HEK293 (cell line): ENCODE measurements around the gene LAMB1.
A peak's percentile ranks its signal among the peaks of the same experiment; 100 is the strongest.

ENCODE experiments used
- GLIS1 ChIP-seq: fragments of 450-650 bp; formaldehyde crosslinking; IDR thresholded peaks from 2 replicates; pipeline ENCODE4 v1.5.1; 2016; ENCODE audit warnings: missing biosample characterization, missing genetic modification characterization
- OSR2 ChIP-seq: fragments of 450-650 bp; formaldehyde crosslinking; IDR thresholded peaks from 2 replicates; pipeline ENCODE4 v1.5.1; 2016; ENCODE audit warnings: missing biosample characterization, missing genetic modification characterization
- REPIN1 ChIP-seq: fragments of 450-650 bp; formaldehyde crosslinking; IDR thresholded peaks from 2 replicates; pipeline ENCODE4 v1.5.1; 2017; ENCODE audit warnings: missing biosample characterization, missing genetic modification characterization, low read depth
- SP3 ChIP-seq: fragments of 450-650 bp; formaldehyde crosslinking; IDR thresholded peaks from 2 replicates; pipeline ENCODE4 v1.5.1; 2016; ENCODE audit warnings: missing biosample characterization, missing genetic modification characterization
- SP7 ChIP-seq: fragments of 450-650 bp; formaldehyde crosslinking; IDR thresholded peaks from 2 replicates; pipeline ENCODE4 v1.5.1; 2016; ENCODE audit warnings: missing biosample characterization, missing genetic modification characterization
- TCF7L2 ChIP-seq: IDR thresholded peaks from 2 replicates; pipeline ENCODE4 v1.6.1; 2011; ENCODE audit warnings: low read depth, mild to moderate bottlenecking, inconsistent platforms, low read length, moderate library complexity, borderline replicate concordance
- TSHZ1 ChIP-seq: fragments of 450-650 bp; formaldehyde crosslinking; IDR thresholded peaks from 2 replicates; pipeline ENCODE4 v1.5.1; 2016; ENCODE audit warnings: missing biosample characterization, missing genetic modification characterization, borderline replicate concordance
- ZBTB17 ChIP-seq: fragments of 450-650 bp; formaldehyde crosslinking; IDR thresholded peaks from 2 replicates; pipeline ENCODE4 v1.5.1; 2016; ENCODE audit warnings: missing biosample characterization, missing genetic modification characterization
- ZNF133 ChIP-seq: fragments of 450-650 bp; formaldehyde crosslinking; IDR thresholded peaks from 2 replicates; pipeline ENCODE4 v1.5.1; 2016; ENCODE audit warnings: missing biosample characterization, missing genetic modification characterization
- ZNF155 ChIP-seq: fragments of 450-650 bp; formaldehyde crosslinking; IDR thresholded peaks from 2 replicates; pipeline ENCODE4 v1.5.1; 2016; ENCODE audit warnings: missing biosample characterization, missing genetic modification characterization
- ZNF174 ChIP-seq: fragments of 450-650 bp; formaldehyde crosslinking; IDR thresholded peaks from 2 replicates; pipeline ENCODE4 v1.5.0; 2017; ENCODE audit warnings: missing biosample characterization, mild to moderate bottlenecking, missing genetic modification characterization
- ZNF24 ChIP-seq: fragments of 450-650 bp; formaldehyde crosslinking; IDR thresholded peaks from 2 replicates; pipeline ENCODE4 v1.5.1; 2016; ENCODE audit warnings: missing biosample characterization, missing genetic modification characterization
- ZNF266 ChIP-seq: fragments of 450-650 bp; formaldehyde crosslinking; IDR thresholded peaks from 2 replicates; pipeline ENCODE4 v1.5.1; 2016; ENCODE audit warnings: missing biosample characterization, missing genetic modification characterization, low read depth
- ZNF280D ChIP-seq: fragments of 450-650 bp; formaldehyde crosslinking; IDR thresholded peaks from 2 replicates; pipeline ENCODE4 v1.5.1; 2016; ENCODE audit warnings: missing biosample characterization, missing genetic modification characterization
- ZNF362 ChIP-seq: fragments of 450-650 bp; formaldehyde crosslinking; IDR thresholded peaks from 2 replicates; pipeline ENCODE4 v1.5.1; 2016; ENCODE audit warnings: missing biosample characterization, missing genetic modification characterization
- ZNF398 ChIP-seq: fragments of 450-650 bp; formaldehyde crosslinking; IDR thresholded peaks from 2 replicates; pipeline ENCODE4 v1.5.1; 2017; ENCODE audit warnings: missing biosample characterization, missing genetic modification characterization
- ZNF404 ChIP-seq: fragments of 450-650 bp; formaldehyde crosslinking; IDR thresholded peaks from 2 replicates; pipeline ENCODE4 v1.5.1; 2017; ENCODE audit warnings: missing biosample characterization, missing genetic modification characterization
- ZNF513 ChIP-seq: fragments of 450-650 bp; IDR thresholded peaks from 2 replicates; pipeline ENCODE4 v1.5.1; 2018; ENCODE audit warnings: missing biosample characterization, missing genetic modification characterization
- ZNF529 ChIP-seq: fragments of 450-650 bp; formaldehyde crosslinking; IDR thresholded peaks from 2 replicates; pipeline ENCODE4 v1.5.1; 2017; ENCODE audit warnings: missing genetic modification characterization, missing biosample characterization; ENCODE audit not compliant: insufficient replicate concordance
- ZNF530 ChIP-seq: fragments of 450-650 bp; formaldehyde crosslinking; IDR thresholded peaks from 2 replicates; pipeline ENCODE4 v1.5.1; 2016; ENCODE audit warnings: low read depth, missing biosample characterization, missing genetic modification characterization
- ZNF549 ChIP-seq: fragments of 450-650 bp; IDR thresholded peaks from 2 replicates; pipeline ENCODE4 v1.5.1; 2018; ENCODE audit warnings: missing biosample characterization, missing genetic modification characterization, mild to moderate bottlenecking, inconsistent platforms, moderate library complexity
- ZNF561 ChIP-seq: fragments of 450-650 bp; IDR thresholded peaks from 2 replicates; pipeline ENCODE4 v1.5.1; 2018; ENCODE audit warnings: missing biosample characterization, missing genetic modification characterization, borderline replicate concordance
- ZNF585B ChIP-seq: fragments of 450-650 bp; formaldehyde crosslinking; IDR thresholded peaks from 2 replicates; pipeline ENCODE4 v1.5.1; 2016; ENCODE audit warnings: missing biosample characterization, missing genetic modification characterization
- ZNF626 ChIP-seq: fragments of 450-650 bp; sonication (Bioruptor Pico); formaldehyde crosslinking; IDR thresholded peaks from 2 replicates; pipeline ENCODE4 v1.5.1; 2018; ENCODE audit warnings: missing biosample characterization, missing genetic modification characterization, inconsistent platforms
- ZNF704 ChIP-seq: fragments of 450-650 bp; formaldehyde crosslinking; IDR thresholded peaks from 2 replicates; pipeline ENCODE4 v1.5.1; 2016; ENCODE audit warnings: missing biosample characterization, missing genetic modification characterization
- ZNF707 ChIP-seq: fragments of 450-650 bp; formaldehyde crosslinking; IDR thresholded peaks from 2 replicates; pipeline ENCODE4 v1.5.1; 2016; ENCODE audit warnings: missing biosample characterization, missing genetic modification characterization

The LAMB1 gene

GRCh38 chr7:108016841-108017775, 14.1 kb upstream of the LAMB1 start (continued):
- TF ChIP-seq ZNF704 = no peak
- TF ChIP-seq ZNF398 (tag by site-specific recombination) = no peak
- no peak for TF ChIP-seq ZNF513
- no peak for TF ChIP-seq TSHZ1 (tag by site-specific recombination)
- no peak for TF ChIP-seq ZNF133 (tag by site-specific recombination)
- no peak for TF ChIP-seq SP3
- TF ChIP-seq ZNF626 (tag by site-specific recombination) = no peak
- no peak for TF ChIP-seq ZNF549 (tag by site-specific recombination)
- TF ChIP-seq OSR2 (tag by site-specific recombination) = peak; percentile 22; the same call in 1 of the 2 replicates
- no peak for TF ChIP-seq ZNF404 (tag by site-specific recombination)
- no peak for TF ChIP-seq ZNF529 (tag by site-specific recombination)
- TF ChIP-seq ZNF585B (tag by site-specific recombination) = no peak
- TF ChIP-seq ZNF280D (tag by site-specific recombination) = no peak
- TF ChIP-seq ZNF174 (tag by site-specific recombination) = no peak
- no peak for TF ChIP-seq ZNF266 (tag by site-specific recombination)
- peak; percentile 60; the same call in 1 of the 2 replicates for TF ChIP-seq SP7 (tag by site-specific recombination)
- no peak for TF ChIP-seq ZNF24 (tag by site-specific recombination)
- no peak for TF ChIP-seq ZNF155 (tag by site-specific recombination)
- no peak for TF ChIP-seq ZNF561 (tag by site-specific recombination)
- no peak for TF ChIP-seq GLIS1 (tag by site-specific recombination)
- no peak for TF ChIP-seq ZNF530
- TF ChIP-seq TCF7L2 = no peak
- TF ChIP-seq ZNF707 (tag by site-specific recombination) = no peak
- TF ChIP-seq REPIN1 (tag by site-specific recombination) = no peak
- peak; percentile 57; the same call in 1 of the 2 replicates for TF ChIP-seq ZBTB17
- no peak for TF ChIP-seq ZNF362 (tag by site-specific recombination)
